KMS-11 (cell line): ENCODE measurements around the gene AOAH.

ENCODE experiments used
- H2AFZ ChIP-seq: fragments of 200-600 bp; sonication (generic); 2 replicates; pipeline ENCODE4 v1.6.1; 2016; ENCODE audit warnings: antibody characterized with exemption, mixed run types, low read depth
- H3K27ac ChIP-seq: fragments of 200-600 bp; sonication (generic); 2 replicates; pipeline ENCODE4 v1.6.1; 2016; ENCODE audit warnings: mild to moderate bottlenecking, mixed run types
- H3K27me3 ChIP-seq: fragments of 200-600 bp; sonication (generic); 2 replicates; pipeline ENCODE4 v1.6.1; 2017; ENCODE audit warnings: mild to moderate bottlenecking, low read depth, mixed run types, moderate library complexity; ENCODE audit not compliant: insufficient read depth
- H3K36me3 ChIP-seq: fragments of 200-600 bp; sonication (generic); 2 replicates; pipeline ENCODE4 v1.6.1; 2017; ENCODE audit warnings: mild to moderate bottlenecking, mixed run types; ENCODE audit not compliant: insufficient read depth
- H3K4me1 ChIP-seq: fragments of 200-600 bp; sonication (generic); 2 replicates; pipeline ENCODE4 v1.6.1; 2016; ENCODE audit warnings: mild to moderate bottlenecking, low read depth, mixed run types; ENCODE audit not compliant: poor library complexity, severe bottlenecking
- H3K4me2 ChIP-seq: fragments of 200-600 bp; sonication (generic); 2 replicates; pipeline ENCODE4 v1.7.0; 2016; ENCODE audit warnings: mild to moderate bottlenecking, mixed run types
- H3K4me3 ChIP-seq: fragments of 200-600 bp; sonication (generic); IDR thresholded peaks from 2 replicates; pipeline ENCODE4 v1.6.1; 2017; ENCODE audit warnings: low read depth, low read length, mixed read lengths; ENCODE audit not compliant: insufficient read depth
- H3K79me2 ChIP-seq: fragments of 200-600 bp; sonication (generic); 2 replicates; pipeline ENCODE4 v1.6.1; 2016; ENCODE audit warnings: low read depth, mixed run types; ENCODE audit not compliant: insufficient read depth
- H3K9ac ChIP-seq: fragments of 200-600 bp; sonication (generic); 2 replicates; pipeline ENCODE4 v1.6.1; 2016; ENCODE audit warnings: mild to moderate bottlenecking, mixed run types
- H4K20me1 ChIP-seq: fragments of 200-600 bp; sonication (generic); 2 replicates; pipeline ENCODE4 v1.6.1; 2016; ENCODE audit warnings: mild to moderate bottlenecking, mixed run types; ENCODE audit not compliant: insufficient read depth
- TF ChIP-seq, protein P1 (sequence below): fragments of 200-600 bp; sonication (generic); conservative IDR thresholded peaks from 2 replicates; pipeline ENCODE4 v1.6.1; 2017; ENCODE audit warnings: low read depth, mild to moderate bottlenecking, antibody characterized with exemption, low read length, moderate library complexity, mixed read lengths

The AOAH gene

DNA sequence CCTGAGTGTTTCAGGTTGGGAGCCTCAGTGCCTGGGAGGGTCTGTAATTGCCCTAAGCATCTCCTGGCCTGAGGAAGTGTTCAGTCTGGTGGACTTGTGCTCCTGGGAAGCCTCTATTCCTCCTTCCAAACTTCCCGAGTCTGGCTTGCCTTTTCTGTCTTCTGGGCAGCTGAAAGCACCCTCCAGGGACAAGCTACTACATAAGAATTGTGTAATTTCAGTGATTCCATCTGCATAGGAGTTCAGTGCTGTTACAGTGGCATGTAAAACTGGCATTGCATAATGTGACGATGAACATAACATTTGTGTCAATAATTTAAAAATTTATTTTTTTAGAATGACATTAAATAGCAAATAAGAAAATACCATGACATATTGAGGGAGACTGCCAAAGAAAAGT is 109.3 kb downstream of the AOAH start:
- no peak overlapping the region for H3K4me3 ChIP-seq
- H4K20me1 ChIP-seq = no peaks in the 10 kb centered on the region
- H2AFZ ChIP-seq = no peak overlapping the region
- no peaks in the 10 kb centered on the region for H3K4me1 ChIP-seq
- no peaks in the 10 kb centered on the region for H3K36me3 ChIP-seq
- TF ChIP-seq, protein P1, sequence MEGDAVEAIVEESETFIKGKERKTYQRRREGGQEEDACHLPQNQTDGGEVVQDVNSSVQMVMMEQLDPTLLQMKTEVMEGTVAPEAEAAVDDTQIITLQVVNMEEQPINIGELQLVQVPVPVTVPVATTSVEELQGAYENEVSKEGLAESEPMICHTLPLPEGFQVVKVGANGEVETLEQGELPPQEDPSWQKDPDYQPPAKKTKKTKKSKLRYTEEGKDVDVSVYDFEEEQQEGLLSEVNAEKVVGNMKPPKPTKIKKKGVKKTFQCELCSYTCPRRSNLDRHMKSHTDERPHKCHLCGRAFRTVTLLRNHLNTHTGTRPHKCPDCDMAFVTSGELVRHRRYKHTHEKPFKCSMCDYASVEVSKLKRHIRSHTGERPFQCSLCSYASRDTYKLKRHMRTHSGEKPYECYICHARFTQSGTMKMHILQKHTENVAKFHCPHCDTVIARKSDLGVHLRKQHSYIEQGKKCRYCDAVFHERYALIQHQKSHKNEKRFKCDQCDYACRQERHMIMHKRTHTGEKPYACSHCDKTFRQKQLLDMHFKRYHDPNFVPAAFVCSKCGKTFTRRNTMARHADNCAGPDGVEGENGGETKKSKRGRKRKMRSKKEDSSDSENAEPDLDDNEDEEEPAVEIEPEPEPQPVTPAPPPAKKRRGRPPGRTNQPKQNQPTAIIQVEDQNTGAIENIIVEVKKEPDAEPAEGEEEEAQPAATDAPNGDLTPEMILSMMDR = no peak
- no peak overlapping the region for H3K4me2 ChIP-seq
- H3K27me3 ChIP-seq = no peaks in the 10 kb centered on the region
- H3K27ac ChIP-seq = no peak overlapping the region
- no peaks in the 10 kb centered on the region for H3K79me2 ChIP-seq
- no peak overlapping the region for H3K9ac ChIP-seq

DNA sequence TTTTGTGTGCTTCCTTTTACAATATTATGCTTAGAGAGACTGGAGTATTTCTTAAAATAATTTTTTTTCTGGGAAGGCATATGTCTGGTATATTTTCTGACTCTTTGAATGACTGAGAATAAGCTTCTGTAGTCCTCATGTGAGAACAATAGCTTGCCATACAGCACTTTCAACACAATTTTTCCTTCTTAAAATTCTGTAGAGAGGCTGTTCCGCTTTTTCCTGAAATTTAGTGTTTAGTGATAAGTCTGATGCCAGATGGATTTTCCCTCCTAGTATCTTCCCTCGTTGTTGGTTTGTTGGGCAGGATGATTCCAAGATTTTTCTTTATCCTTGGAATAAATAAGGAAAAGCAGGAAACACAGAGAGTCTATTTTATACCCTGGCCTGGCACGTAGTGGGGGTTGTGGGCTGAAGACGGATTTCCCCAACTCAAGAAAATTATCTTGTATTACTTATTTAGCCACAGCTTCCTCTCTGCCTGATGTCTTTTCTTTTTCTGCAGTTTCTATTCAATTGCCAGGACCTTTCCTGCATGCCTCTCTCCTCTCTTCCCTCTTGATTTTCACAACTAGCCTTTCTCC is 111.2 kb downstream of the AOAH start:
- H3K27ac ChIP-seq = no peak overlapping the region

DNA sequence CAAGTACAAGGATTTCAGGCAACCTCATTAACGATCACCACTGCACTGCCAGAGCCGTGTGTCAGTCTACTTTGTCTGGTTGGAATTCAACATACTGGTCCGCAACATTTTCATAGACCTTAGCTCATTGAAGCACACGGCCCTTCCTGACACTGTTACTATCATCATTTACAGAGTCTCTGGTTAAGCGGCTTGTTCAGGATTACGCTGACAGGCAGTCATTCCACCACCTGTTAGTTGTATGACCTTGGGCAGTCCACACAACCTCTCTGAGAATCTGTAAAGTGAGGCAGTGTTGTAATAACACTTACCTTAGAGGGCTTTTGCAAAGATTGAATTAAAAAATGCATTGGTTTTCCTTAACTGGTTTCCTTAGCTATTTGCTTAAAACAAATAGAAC is 112.6 kb downstream of the AOAH start:
- Histone ChIP-seq H2AFZ (no peak overlapping the region), H3K4me1 (no peaks in the 10 kb centered on the region)
- TF ChIP-seq, protein P1 = no peak

More for the DNA sequence above, 111.2 kb downstream of the AOAH start:
- Histone ChIP-seq H2AFZ (no peak overlapping the region), H3K36me3 (no peaks in the 10 kb centered on the region), H3K4me1 (no peaks in the 10 kb centered on the region), H3K79me2 (no peaks in the 10 kb centered on the region), H3K9ac (no peak overlapping the region), H3K27me3 (no peaks in the 10 kb centered on the region), H4K20me1 (no peaks in the 10 kb centered on the region), H3K4me3 (no peak overlapping the region), H3K4me2 (no peak overlapping the region)
- TF ChIP-seq, protein P1 = no peak

DNA sequence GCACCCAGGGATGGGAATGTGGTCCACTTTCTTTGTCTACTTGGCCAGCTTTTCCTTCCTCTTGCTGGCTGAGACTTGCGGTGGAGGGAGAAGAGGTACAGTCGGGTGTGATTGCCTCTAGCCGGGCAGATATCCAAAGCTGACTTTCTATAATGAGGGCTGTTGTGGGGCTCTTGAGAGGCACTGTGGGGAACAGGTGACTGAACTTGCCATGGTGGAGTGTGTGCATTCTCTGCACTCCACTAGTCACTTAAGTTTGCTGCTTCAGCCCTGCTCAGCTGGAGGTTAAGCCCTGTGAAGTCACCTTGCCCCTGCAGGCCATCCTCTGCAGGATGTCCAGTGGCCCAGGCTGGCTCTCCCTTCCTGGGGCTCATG is 116.6 kb downstream of the AOAH start:
- TF ChIP-seq, protein P1 = no peak
- no peak overlapping the region for H3K4me3 ChIP-seq
- no peak overlapping the region for H3K4me2 ChIP-seq
- no peaks in the 10 kb centered on the region for H3K27me3 ChIP-seq
- no peaks in the 10 kb centered on the region for H4K20me1 ChIP-seq
- no peaks in the 10 kb centered on the region for H3K4me1 ChIP-seq
- H2AFZ ChIP-seq = no peak overlapping the region
- no peak overlapping the region for H3K9ac ChIP-seq
- H3K79me2 ChIP-seq = no peaks in the 10 kb centered on the region
- H3K36me3 ChIP-seq = no peaks in the 10 kb centered on the region
- H3K27ac ChIP-seq = no peak overlapping the region

More for the DNA sequence above, 112.6 kb downstream of the AOAH start:
- Histone ChIP-seq H3K27ac (no peak overlapping the region), H3K4me2 (no peak overlapping the region), H3K79me2 (no peaks in the 10 kb centered on the region), H4K20me1 (no peaks in the 10 kb centered on the region), H3K4me3 (no peak overlapping the region), H3K36me3 (no peaks in the 10 kb centered on the region), H3K27me3 (no peaks in the 10 kb centered on the region), H3K9ac (no peak overlapping the region)
